ENCODE measurements around the gene ABCA13. TPM values are rescaled to one million over a fixed set of nuclear protein-coding genes. Genes with fewer than 3 reads are reported as not detected.
A peak's percentile ranks its signal among the peaks of the same experiment; 100 is the strongest.

Gene ABCA13
- polyA plus RNA-seq, 1 of the 3 experiments (the other 2 are of a cell fraction), result not detected

- no peaks in the 10 kb centered on the region for H3F3A ChIP-seq (replicated peaks; ENCODE audit: insufficient read depth)
- no peaks in the 10 kb centered on the region for H3K4me1 ChIP-seq (ENCODE audit: control insufficient read depth in 1 of 2, insufficient read depth in 2 of 2, low read depth in 1 of 2, low read length in 1 of 2)
- ChIA-PET POLR2A (no interaction called here), CTCF (interaction anchor here (0.6 to 2.9 kb wide), 3 partner anchors 13 to 1576 kb away, joined by 3 to 9 read pairs (median 3); no protein-coding TSS in a partner anchor)
- H3K4me3 ChIP-seq (ENCODE audit: low read depth in 2 of 2, low read length in 1 of 2), result no peak overlapping the region
- no peaks in the 10 kb centered on the region for H3K79me2 ChIP-seq (ENCODE audit: insufficient read depth)
- H3K36me3 ChIP-seq (replicated peaks in 1 of 2; ENCODE audit: control insufficient read depth in 1 of 2, insufficient read depth in 2 of 2, low read length in 1 of 2), result no peaks in the 10 kb centered on the region
- DNase-seq, result no peak
- H3K9ac ChIP-seq, result no peak overlapping the region
- H2AFZ ChIP-seq (ENCODE audit: low read depth), result no peak overlapping the region
- no peak overlapping the region for H3K4me2 ChIP-seq
- WGBS (ENCODE audit: low lambda C conversion rate), result 1% methylated on average over 4 of the region's 4 CpGs
- H3K9me3 ChIP-seq, result no peaks in the 10 kb centered on the region
- no peaks in the 10 kb centered on the region for H4K20me1 ChIP-seq (ENCODE audit: insufficient read depth)
- H3K9me2 ChIP-seq, result no peaks in the 10 kb centered on the region
- H3K27ac ChIP-seq (ENCODE audit: low read depth in 2 of 2, low read length in 1 of 2), result no peak overlapping the region
- TF ChIP-seq NRF1 (IDR thresholded peaks at IDR 0.05; ENCODE audit: low read depth, low read length) (no peak), NFIC (IDR thresholded peaks at IDR 0.05; ENCODE audit: borderline replicate concordance) (no peak), RFX5 (IDR thresholded peaks at IDR 0.05; ENCODE audit: low read length) (no peak), YY1 (IDR thresholded peaks at IDR 0.05; ENCODE audit: low read depth) (no peak), GABPA (IDR thresholded peaks at IDR 0.05; ENCODE audit: low read depth) (no peak)
- TF ChIP-seq, protein P1, sequence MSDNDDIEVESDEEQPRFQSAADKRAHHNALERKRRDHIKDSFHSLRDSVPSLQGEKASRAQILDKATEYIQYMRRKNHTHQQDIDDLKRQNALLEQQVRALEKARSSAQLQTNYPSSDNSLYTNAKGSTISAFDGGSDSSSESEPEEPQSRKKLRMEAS (IDR thresholded peaks at IDR 0.05; ENCODE audit: low read depth), result no peak
- peaks cover 37% of the 10 kb centered on the region for H3K27me3 ChIP-seq (ENCODE audit: insufficient read depth)
Measured at GRCh38 chr7:48292949-48293348, 121.7 kb downstream of the ABCA13 start.

- WGBS (ENCODE audit: low lambda C conversion rate), result 4% methylated on average over 7 of the region's 7 CpGs
- POLR2A ChIA-PET, result no interaction called here
- Histone ChIP-seq H3K79me2 (ENCODE audit: insufficient read depth) (no peaks in the 10 kb centered on the region), H3K27me3 (ENCODE audit: insufficient read depth) (peaks cover 37% of the 10 kb centered on the region), H3K4me3 (ENCODE audit: low read depth in 2 of 2, low read length in 1 of 2) (no peak overlapping the region), H3K9me3 (no peaks in the 10 kb centered on the region), H3K4me2 (no peak overlapping the region), H3K36me3 (replicated peaks in 1 of 2; ENCODE audit: control insufficient read depth in 1 of 2, insufficient read depth in 2 of 2, low read length in 1 of 2) (no peaks in the 10 kb centered on the region), H3K9ac (no peak overlapping the region), H4K20me1 (ENCODE audit: insufficient read depth) (no peaks in the 10 kb centered on the region), H2AFZ (ENCODE audit: low read depth) (no peak overlapping the region), H3K9me2 (no peaks in the 10 kb centered on the region), H3K4me1 (ENCODE audit: control insufficient read depth in 1 of 2, insufficient read depth in 2 of 2, low read depth in 1 of 2, low read length in 1 of 2) (no peaks in the 10 kb centered on the region), H3K27ac (ENCODE audit: low read depth in 2 of 2, low read length in 1 of 2) (no peak overlapping the region), H3F3A (replicated peaks; ENCODE audit: insufficient read depth) (no peaks in the 10 kb centered on the region)
- TF ChIP-seq, protein P2, sequence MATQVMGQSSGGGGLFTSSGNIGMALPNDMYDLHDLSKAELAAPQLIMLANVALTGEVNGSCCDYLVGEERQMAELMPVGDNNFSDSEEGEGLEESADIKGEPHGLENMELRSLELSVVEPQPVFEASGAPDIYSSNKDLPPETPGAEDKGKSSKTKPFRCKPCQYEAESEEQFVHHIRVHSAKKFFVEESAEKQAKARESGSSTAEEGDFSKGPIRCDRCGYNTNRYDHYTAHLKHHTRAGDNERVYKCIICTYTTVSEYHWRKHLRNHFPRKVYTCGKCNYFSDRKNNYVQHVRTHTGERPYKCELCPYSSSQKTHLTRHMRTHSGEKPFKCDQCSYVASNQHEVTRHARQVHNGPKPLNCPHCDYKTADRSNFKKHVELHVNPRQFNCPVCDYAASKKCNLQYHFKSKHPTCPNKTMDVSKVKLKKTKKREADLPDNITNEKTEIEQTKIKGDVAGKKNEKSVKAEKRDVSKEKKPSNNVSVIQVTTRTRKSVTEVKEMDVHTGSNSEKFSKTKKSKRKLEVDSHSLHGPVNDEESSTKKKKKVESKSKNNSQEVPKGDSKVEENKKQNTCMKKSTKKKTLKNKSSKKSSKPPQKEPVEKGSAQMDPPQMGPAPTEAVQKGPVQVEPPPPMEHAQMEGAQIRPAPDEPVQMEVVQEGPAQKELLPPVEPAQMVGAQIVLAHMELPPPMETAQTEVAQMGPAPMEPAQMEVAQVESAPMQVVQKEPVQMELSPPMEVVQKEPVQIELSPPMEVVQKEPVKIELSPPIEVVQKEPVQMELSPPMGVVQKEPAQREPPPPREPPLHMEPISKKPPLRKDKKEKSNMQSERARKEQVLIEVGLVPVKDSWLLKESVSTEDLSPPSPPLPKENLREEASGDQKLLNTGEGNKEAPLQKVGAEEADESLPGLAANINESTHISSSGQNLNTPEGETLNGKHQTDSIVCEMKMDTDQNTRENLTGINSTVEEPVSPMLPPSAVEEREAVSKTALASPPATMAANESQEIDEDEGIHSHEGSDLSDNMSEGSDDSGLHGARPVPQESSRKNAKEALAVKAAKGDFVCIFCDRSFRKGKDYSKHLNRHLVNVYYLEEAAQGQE (IDR thresholded peaks at IDR 0.05; ENCODE audit: low read depth, low read length), result peak; percentile 89
- no peak for TF ChIP-seq EZH2phosphoT487 (IDR thresholded peaks at IDR 0.05; ENCODE audit: borderline replicate concordance, low read depth)
- CTCF ChIA-PET, result no interaction called here
- DNase-seq, result no peak
Measured at GRCh38 chr7:48295296-48295971, 124.2 kb downstream of the ABCA13 start.
